Cardiac muscle cell (in vitro differentiated cells and primary cell): ENCODE results near the gene GSS. TPM values are rescaled to one million over a fixed set of nuclear protein-coding genes. Genes with fewer than 3 reads are reported as not detected.

ENCODE experiments used
- DNase-seq, 2 donors: peaks; one replicate each; pipeline versions ENCODE4 v3.0.0 to v3.0.0-alpha.2; 2010 to 2017; ENCODE audit warnings: low read depth in 1 of 2, low spot score in 1 of 2
- H3K27ac ChIP-seq: fragments of 200-600 bp; sonication (generic); 2 replicates; pipeline ENCODE4 v1.5.1; 2016
- H3K27me3 ChIP-seq: fragments of 200-600 bp; sonication (generic); 2 replicates; pipeline ENCODE4 v1.6.0; 2016; ENCODE audit warnings: control low read depth
- H3K36me3 ChIP-seq: fragments of 200-600 bp; sonication (generic); 2 replicates; pipeline ENCODE4 v1.5.1; 2016; ENCODE audit warnings: control low read depth
- H3K4me1 ChIP-seq: fragments of 200-600 bp; sonication (generic); 2 replicates; pipeline ENCODE4 v1.8.1; 2017; ENCODE audit warnings: low read depth, mild to moderate bottlenecking, mixed run types
- H3K4me3 ChIP-seq: fragments of 200-600 bp; sonication (generic); 2 replicates; pipeline ENCODE4 v1.5.1; 2016; ENCODE audit warnings: mild to moderate bottlenecking
- H3K9me3 ChIP-seq: fragments of 200-600 bp; sonication (generic); 2 replicates; pipeline ENCODE4 v1.5.1; 2017; ENCODE audit warnings: low read depth, mild to moderate bottlenecking, control low read depth
- CTCF ChIP-seq: IDR thresholded peaks from 2 replicates; pipeline ENCODE4 v1.5.1; 2012; ENCODE audit warnings: low read depth, mild to moderate bottlenecking, low read length
- polyA plus RNA-seq: library from polyadenylated mRNA; unstranded; fragments of >200 nt; fragmentation: Nextera tagmentation; extraction: Ambion mirVana; gene quantifications from 2 replicates; pipeline ENCODE4 v1.2.1, GENCODE V29; 2016
- total RNA-seq: library from RNA; depleted of rRNA; stranded (reverse); fragments of >200 nt; gene quantifications from 2 replicates; pipeline ENCODE4 v1.2.3, GENCODE V29; 2016

GSS gene
- total and polyA plus RNA-seq, 2 experiments from 2014 or later = 59.9 to 69.5 TPM

DNA sequence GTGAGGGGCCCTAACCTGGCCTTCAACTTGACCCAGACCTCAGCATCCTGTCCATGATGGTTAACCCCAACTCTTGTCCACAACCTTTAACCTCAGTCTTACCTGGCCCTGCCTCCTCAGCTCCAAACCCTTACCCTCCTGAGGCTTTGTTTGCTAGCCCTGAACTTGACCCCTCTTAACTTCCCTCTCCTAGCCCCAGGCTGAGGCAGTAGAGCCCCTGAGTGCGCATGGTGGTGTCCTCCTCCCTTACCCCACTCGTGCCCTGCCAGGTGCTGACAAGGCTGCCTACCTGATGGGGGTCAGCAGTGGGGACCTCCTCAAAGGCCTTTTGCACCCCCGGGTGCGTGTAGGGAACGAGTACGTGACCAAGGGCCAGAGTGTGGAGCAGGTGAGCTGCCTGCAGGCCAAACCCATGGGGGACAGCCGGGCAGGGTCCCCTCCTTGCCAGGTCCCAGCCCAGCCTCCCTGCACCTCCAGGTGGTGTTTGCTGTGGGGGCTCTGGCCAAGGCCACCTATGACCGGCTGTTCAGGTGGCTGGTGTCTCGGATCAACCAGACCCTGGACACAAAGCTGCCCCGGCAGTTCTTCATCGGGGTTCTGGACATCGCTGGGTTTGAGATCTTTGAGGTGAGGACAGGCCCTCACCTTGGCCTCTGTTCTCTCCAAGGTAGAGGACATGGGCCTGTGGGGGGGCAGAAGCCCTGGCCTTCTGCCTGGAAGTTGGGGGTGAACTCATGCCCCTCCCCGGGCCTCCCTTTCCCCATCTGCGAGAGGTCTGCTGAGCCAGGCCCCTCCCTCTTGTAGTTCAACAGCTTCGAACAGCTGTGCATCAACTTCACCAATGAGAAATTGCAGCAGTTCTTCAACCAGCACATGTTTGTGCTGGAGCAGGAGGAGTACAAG is 31.9 kb upstream of the GSS start:
- DNase-seq = no peak
- Histone ChIP-seq H3K36me3 (peaks cover 12% of the 10 kb centered on the region), H3K4me3 (no peak overlapping the region), H3K27me3 (no peaks in the 10 kb centered on the region), H3K27ac (peak overlapping the region; percentile 49), H3K9me3 (no peaks in the 10 kb centered on the region), H3K4me1 (no peaks in the 10 kb centered on the region)
- no peak for TF ChIP-seq CTCF

DNA sequence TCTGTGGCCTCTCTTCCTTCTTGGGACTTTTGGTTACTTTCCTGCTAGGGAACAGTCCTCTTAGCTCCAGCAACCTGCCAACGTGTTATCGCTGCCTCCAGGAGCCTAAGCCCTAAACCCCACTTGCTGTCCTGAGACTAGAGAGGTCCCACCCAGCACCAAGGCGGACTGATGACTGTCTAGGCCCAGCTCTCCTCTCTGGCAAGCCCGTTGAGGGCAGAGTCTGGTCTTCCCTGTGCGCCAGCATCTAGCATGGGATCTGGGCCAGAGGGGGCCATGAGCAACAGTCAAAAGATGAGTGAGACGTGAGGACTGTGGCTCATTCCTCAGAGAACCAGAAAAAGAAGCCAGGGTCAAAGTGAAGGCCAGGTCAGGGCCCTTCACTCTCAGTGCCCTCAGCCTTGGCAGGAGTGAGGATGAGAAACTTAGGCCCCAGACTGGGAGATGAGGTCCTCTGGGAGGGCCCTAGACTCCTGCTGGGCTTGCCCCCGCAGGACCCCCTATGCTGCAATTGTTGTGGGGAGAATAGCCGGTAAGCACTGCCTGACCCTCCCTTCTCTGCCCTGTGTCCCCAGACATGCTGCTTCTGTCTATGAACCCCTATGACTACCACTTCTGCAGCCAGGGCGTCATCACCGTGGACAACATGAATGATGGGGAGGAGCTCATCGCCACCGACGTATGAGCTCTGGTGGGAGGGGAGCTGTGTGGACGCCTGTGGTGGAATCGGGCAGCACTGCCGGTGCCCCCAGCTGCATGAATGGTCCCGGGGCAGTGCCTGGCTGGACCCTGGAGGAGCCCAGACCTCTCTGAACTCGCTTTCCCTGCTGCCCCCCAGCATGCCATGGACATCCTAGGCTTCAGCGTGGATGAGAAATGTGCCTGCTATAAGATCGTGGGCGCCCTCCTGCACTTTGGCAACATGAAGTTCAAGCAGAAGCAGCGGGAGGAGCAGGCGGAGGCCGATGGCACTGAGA is 31.0 kb upstream of the GSS start:
- H3K36me3 ChIP-seq = peaks cover 12% of the 10 kb centered on the region
- DNase-seq = no peak
- peak overlapping the region; percentile 49 for H3K27ac ChIP-seq
- no peak overlapping the region for H3K4me3 ChIP-seq
- TF ChIP-seq CTCF = no peak
- no peaks in the 10 kb centered on the region for H3K27me3 ChIP-seq
- no peaks in the 10 kb centered on the region for H3K9me3 ChIP-seq
- H3K4me1 ChIP-seq = no peaks in the 10 kb centered on the region

DNA sequence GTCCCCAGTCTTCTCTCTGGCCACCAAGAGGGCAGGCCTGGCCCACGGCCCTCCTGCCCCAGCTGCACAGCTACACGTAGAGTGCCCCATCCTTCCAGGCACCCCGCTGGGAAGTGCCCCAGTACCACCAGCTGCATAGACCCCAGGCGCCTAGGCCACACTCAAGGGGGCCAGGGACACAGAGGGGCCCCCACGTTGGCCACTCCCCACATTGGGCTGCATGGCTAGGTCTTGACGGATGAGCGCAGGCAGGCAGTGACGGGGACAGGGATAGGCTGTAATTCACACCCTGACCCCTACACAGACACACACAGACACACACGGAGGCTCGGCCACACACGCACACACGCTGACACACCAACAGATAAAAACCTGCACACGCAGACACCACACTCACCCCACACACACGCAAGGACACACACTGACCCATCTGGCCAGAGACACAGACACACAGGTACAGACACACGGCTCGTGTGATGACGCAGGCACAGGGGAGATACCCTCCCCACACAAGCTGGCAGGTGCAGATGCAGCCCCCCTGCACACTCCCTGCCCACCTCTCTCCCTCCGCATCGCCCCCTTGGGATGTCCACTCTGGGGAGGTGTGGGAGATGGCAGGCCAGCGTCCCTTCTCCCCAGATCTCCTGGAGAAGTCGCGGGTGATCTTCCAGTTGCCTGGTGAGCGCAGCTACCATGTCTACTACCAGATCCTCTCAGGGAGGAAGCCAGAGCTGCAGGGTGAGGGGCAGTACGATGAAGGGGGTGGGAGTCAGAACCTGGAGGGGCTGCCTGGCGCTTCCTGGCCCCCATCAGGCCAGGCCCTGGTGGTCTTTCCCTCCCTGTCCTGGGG is 30.1 kb upstream of the GSS start:
- no peak overlapping the region for H3K4me3 ChIP-seq
- H3K4me1 ChIP-seq = peaks cover 6% of the 10 kb centered on the region
- peaks cover 8% of the 10 kb centered on the region for H3K36me3 ChIP-seq
- H3K27me3 ChIP-seq = no peaks in the 10 kb centered on the region
- DNase-seq = no peak
- TF ChIP-seq CTCF = no peak
- peak overlapping the region; percentile 49 for H3K27ac ChIP-seq
- no peaks in the 10 kb centered on the region for H3K9me3 ChIP-seq

DNA sequence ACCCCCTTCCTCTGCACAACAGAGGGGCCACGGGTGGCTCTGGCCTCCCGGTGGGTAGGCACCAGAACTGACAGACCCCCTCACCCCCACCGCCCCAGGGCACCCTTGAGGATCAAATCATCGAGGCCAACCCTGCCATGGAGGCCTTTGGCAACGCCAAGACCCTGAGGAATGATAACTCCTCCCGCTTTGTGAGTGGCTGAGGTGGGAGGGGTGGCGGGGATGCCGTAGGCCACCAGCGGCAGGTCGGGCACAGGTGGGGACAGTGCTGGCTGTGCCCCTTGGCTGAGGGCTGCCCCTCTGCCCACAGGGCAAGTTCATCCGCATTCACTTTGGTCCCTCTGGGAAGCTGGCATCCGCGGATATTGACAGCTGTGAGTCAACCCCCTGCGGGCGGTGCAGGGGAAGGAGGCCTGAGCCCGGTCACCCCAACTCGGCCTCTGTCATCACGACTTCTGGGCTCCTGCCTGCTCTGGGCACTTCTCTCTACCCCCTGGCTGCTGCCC is 29.2 kb upstream of the GSS start:
- no peak for DNase-seq
- Histone ChIP-seq H3K27ac (no peak overlapping the region), H3K36me3 (peaks cover 12% of the 10 kb centered on the region), H3K9me3 (no peaks in the 10 kb centered on the region), H3K27me3 (no peaks in the 10 kb centered on the region), H3K4me3 (no peak overlapping the region), H3K4me1 (peaks cover 6% of the 10 kb centered on the region)
- no peak for TF ChIP-seq CTCF
